NCI-H2227 treated with DMSO at 0.1 percent for 48 hours (cell line): Measurements from ENCODE around the gene C1RL.
"Not testable (repeated sequence)": the region's sequence is repeated elsewhere in the genome, so short reads cannot be mapped to it uniquely, and the experiment has no call there.

Experiments
- DNase-seq: peaks from one replicate; lab custom pipeline; 2025; lab: John Stamatoyannopoulos, UW

The C1RL gene

DNA sequence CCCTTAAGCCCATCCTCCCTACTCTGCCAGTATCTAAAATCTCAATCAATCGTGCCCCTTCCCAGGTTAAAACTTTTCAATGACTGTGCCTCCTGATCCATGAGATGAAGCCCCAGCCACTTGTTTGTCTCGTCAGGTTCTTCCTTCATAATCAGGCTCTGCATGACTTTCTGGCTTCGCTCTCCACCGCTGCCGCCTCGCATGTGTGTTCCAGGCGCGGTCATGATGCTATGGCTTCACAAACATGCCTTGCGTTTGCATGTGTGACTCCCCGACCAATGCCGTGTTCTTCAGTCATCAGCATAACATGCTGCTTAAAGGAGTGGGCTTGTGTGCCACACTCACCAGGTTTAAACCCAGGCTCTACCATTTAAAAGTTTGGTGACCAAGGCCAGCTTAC lies 5.0 kb upstream of the C1RL start:
- DNase-seq, result no peak

DNA sequence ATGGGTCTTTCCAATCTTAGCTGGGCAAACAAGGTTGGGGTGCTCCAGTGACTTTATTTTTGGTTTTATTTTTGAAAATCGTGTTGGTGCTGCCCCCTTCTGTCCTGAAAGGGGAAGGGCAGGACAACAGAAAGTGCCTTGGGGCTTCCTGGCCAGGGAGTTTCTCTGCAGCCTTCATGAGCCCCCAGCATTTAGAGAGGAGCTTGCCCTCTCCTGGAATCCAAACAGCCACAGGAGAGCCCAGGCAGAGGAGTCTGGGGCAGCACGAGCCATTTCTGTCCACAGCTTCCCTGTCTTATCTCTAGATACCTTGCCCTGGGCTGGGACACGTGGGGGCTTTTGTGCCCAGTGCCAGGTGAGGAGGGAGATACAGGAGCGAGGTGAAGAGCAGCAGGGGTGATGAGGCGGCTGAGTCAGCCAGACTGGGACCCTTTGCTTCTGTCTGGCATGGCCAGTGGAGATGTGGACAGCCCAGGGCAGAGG lies 4.4 kb upstream of the C1RL start:
- no peak for DNase-seq

DNA sequence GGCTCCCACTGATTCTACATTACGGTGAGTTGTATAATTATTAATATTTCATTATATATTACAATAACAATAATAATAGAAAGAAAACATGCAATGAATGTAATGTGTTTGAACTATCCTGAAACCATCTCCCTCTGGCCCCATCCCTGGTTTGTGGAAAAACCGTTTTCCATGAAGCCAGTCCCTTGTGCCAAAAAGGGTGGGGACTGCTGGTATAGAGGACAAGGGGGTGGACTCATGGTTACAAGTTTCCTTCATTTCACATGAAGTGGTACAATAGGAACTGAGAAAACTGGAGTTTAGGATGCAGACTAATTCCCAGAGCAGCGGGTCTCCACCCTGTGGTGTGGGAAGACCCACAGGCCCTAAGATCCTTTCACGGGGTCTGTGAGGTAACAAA lies 3.0 kb upstream of the C1RL start:
- DNase-seq, result no peak

DNA sequence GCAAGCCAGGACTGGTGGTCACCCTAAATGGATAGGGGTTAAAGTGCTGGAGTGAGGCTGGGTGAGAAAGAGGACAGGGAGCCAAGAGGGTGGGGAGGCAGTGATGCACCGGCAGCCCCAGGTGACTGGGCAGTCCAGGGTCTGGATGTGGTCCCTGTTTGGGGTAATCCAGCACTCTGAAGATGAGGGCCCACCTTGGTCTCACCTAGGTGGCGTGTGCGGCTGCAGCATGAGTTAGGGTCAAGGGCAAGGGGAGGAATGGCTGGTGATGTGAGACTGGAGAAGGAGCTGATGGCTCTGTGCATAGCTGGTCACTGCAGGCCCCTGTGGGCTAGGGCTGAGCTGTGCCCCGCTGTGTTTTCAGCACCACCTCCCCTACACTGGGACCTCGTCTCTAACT lies 1.6 kb upstream of the C1RL start:
- DNase-seq, result no peak

DNA sequence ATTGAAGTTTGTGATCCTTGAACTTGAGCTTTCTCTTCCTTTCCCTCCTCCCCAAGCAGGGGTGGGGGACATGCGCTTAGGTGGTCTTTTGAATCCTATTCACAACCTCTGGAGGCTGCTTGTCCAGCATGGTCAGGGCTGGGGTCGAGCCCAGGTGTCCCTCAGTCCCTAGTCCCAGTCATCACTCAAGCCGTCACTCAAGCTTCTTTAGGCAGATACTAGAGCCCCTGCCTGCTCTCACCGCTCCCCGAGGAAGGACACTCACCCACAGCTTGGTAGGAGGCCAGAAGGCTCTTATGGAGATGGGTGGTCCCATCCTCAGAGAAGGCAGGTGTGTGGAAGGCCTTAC lies 532 bp upstream of the C1RL start:
- no peak for DNase-seq

DNA sequence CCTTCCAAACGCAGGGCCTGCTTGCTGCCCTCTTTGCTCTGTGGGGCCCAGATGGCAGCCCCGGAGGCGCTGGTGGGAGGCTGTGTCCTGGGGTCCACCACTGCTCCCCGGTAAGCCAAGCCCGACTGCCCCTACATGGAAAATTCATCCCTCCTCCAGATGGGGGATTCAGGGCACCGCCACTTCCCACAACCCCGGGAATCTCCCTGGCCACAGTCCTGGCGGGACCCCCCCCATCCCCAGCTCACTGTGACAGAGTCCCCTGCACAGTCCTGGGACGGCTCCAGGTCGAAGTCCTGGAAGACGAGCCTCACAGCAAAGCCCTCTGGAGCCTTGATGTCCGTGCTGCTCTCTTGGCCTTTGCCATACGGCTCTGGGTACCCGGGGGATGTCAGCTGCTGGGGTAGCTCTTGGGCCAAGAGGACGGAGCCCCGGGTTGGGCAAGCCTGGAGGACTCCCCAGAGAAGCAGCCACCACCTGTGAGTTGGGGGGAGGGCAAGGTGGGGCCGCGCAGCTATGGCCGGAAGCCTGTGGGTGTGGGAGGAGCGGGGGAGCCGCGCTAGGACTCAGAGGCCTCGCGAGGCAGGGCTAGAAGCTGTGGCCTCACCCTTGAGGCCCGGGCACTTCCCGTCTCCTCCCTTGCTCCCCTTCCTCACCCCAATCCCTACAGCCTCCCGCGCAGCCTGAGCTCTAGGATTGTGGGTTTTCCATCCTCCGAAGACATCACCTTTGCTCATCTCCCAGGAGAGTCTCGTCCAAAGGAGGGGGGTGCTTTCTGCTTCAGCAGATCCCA lies 815 bp downstream of the C1RL start:
- DNase-seq, result no peak

DNA sequence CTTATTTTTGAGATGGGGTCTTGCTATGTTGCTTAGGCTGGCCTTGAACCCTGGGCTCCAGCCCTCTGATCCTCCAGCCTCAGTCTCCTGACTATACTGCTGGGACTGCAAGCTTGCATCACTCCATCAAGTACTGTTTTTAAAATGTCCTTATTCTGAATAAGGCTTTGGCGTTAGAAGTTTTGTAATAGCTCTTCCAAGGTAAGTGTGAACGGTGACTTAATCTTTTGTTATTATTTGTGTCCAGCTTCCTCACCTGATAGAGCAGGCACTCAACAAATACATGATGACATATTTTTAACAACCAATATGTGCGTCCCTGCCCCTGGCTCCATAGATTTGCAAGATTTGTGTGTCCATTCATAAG lies 1.4 kb downstream of the C1RL start:
- DNase-seq, result no peak

DNA sequence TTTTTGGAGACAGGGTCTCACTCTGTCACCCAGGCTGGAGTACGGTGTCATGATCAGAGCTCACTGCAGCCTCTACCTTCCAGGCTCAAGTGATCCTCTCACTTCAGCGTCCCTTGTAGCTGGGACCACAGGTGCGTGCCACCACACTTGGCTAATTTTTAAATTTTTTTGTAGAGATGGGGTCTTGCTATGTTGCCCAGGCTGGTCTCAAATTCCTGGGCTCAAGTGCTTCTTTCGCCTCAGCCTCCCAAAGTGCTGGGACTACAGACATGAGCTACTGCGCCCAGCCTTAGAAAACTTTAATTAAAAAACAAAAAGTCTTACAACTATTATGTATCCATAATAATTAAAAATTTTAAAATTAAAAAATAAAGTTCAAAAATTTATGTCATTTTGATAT lies 1.8 kb downstream of the C1RL start:
- not testable (repeated sequence) for DNase-seq

DNA sequence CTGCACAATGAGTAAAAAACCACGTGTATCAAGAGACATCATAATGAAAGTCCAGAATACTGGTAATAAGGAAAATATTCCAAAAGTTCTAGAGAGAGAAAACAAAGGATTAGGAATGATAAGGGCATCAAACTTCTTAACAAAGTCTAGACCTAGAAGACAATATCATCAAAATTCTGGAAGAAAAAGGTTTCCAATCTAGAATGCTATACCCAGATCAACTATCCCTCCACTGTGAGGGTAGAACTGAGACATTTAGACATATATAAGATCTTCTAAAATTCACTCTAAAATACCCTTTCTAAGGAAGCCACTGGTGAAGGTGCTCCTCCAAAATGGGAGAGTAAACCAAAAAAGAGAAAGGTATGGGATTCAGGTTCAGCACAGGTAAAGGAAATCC lies 2.9 kb downstream of the C1RL start:
- DNase-seq, result no peak

DNA sequence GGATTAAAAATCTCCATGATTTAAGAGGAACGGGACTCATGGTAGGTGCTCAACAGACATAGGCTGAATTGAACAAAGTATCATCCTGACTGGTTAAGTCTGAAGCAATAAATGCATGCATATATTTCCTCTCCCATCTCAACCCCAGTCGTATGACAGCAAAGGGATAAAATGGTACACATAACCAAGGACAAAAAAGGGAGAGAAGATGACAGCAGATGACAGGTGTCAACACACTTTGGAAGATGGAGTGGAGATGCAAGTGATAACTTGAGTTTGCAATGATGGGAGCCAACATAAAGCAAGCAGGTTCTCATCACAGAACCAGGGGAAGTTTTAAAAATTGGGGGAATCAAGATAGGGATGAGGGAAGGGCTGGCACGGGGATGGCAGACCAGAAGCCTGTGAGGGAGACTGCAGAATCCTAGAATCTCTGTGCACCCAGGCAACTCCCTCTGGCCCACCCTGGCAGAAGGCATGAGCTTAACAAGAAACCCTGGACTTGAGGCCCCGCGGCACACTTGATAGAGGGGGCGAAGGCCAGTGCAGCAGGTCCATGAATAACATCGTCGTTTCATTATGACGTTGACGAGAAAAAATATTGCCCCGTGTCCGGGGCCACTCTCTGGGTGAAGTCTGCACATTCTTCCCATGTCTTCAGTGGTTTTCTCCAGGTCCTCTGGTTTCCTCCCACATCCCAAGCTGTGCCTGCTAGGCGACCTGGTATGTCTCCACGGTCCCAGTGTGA lies 5.0 kb downstream of the C1RL start:
- DNase-seq, result no peak

DNA sequence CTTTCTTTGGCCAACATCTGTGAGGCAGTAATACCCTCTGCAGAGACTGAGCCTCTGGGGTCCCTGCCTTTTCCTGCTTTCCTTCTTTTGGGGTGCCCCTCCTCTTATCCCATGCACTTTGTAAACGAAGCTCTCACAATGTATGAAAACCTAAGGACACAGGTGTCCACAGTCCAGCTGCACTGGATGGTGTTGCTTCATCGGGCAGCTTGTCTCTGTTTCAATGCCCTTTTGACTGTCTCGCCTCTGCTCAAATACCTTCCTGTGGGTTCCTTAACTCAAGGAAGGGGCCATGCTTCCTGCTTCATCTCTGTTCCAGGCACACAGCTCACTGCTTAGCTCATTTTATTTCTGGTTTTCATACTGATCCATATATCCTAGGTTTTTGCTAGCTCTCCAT lies 6.4 kb downstream of the C1RL start:
- DNase-seq, result no peak

DNA sequence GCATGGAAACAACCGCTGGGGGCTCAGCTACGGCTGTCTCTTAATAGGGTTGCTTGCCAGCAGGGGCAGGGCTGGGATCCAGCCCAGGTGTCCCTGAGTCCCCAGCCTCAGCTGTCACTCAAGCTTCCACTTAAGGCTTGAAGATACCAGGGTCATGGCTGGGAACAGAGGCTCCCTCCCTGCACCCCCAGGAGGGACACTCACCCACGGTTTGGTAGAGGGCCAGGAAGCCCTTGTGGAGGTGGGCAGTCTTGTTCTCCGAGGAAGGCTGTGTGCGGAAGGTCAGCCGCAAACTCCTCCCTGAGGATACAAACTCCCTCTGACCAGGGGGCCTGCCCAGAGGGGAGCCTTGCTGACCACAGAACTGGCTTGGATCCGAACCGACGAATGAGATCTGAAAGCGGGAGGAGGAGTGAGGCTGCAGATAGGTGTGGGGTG lies 7.3 kb downstream of the C1RL start:
- no peak for DNase-seq

DNA sequence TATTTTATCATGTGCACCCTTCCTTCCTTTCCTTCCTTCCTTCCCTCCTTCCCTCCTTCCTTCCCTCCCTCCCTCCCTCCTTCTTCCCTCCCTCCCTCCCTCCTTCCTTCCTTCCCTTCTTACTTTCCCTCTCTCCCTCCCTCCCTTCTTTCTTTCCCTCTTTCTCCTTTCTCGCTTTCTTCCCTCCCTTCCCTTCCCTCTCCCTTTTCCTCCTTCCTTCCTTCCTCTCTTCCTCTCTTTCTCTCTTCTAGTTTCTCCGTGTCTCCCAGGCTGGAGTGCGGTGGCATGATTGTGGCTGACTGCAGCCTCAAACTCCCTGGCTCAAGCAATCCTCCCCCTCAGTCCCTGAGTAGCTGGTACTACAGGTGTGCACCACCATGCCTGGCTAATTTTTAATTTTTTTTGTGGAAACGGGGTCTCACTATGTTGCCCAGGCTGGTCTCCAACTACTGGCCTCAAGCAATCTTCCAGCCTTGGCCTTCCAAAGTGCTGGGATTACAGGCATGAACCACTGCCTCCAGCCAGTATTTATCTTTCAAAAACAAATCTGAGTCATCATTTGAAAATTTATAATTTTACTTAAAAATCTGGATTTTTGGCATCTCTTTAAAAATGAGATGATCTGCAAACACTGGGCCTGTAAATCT lies 7.8 kb downstream of the C1RL start:
- no peak for DNase-seq

DNA sequence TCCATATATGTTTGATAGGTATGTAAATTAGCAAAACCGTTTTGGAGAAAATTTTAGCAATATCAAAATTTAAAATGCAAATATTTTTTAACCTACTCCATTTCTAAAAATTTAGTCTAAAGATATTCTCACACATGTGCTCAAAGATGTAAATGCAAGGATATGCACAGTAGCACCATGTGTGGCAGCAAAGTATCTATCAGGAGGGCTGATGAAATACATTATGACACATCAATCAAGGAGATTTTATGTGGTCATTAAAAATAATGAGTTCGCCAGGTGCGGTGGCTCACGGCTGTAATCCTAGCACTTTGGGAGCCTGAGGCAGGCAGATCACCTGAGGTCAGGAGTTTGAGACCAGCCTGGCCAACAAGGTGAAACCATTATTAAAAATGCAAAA lies 8.8 kb downstream of the C1RL start:
- DNase-seq, result no peak

DNA sequence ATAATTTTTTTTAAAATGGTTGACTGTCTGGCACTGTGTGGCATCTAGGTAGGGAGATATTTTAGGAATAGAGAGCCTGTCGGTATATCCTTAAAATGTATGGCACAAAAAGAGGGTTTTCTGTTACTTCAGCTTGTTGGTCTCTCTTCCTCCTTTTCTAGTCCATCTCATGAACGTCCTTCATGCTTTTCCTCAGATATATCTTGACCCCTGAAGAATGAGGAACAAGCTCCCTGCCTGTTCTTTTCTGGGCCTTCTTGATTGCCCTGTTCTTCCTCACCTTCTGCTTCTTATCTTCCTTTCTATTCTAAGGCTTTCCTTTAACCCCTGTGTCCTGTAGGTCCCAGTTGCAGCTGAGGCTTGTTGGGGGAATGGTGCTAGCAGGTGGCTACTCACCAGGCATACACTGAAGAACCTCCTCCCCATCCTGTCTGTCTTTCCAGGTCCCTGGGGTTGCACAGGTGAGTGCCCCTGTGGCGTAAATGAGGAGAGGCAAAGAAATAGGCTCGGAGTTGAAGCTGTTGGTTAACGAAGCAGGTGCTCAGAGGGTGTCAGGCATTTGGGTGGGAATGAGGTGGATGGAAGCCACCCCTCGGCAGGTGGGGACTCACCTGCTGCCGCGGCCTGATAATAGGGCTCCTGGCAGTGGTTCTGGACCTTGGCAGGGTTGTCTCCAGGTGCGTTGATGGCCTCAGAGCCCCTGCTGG lies 9.6 kb downstream of the C1RL start:
- DNase-seq, result no peak

DNA sequence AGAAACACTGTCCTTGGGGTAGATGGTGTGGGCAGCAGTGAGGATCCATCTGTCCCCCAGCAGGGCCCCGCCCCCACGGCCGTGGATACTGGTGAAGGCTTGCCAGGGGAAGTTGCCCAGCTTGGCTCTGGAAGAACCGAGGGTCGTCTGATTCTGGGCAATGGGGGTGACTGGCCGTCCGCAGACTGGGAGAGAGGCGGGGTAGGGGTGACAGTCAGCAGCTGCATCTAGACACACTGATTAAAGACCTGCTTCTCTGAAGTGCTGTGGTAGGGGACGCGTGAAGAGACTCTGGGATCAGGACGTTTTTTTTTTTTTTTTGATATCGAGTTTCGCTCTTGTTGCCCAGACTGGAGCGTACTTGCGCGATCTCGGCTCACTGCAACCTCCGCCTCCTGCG lies 12.0 kb downstream of the C1RL start:
- DNase-seq, result no peak

DNA sequence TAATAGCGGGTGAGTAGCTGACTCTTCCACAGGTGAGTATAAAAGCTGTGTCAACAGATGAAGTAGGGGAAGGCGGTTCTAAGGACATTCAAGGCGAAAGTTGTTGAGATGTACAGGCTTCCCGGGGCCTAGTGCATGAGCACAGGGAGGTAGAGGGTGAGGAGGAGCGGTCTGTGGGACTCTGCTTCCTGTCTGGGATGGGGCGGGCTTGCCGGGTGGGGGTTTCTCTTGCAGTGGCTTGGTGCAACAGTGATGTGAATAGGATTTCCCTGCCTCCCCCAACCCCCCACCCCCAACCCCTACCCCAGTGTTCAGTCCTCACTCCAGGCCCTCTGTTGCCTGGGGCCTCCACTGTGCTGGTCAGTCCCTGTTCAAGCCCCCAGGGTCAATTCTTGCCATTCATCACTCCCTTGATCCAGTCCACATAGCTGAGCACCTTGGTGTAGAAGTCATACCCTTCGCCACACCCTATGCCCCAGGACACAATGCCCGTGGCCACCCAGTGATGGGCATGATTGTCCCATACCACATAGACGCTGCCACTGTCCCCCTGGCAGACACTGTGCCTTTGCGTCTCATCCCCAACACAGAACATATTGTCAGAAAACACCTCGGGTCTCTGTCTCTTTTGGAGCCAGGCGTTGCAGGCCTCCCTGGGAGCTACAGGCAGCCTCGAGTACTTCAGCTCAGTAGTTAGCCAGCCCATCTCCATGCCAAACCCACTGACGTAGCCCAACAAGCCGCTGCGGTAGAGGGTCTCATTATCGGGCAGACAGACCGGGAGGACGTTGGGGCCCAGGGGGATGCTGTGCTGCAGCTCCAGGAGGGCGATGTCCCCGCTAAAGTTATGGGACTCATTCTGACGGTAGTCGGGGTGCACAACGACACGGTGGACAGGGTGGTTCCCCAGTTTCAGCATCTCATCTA lies 12.7 kb downstream of the C1RL start:
- no peak for DNase-seq

DNA sequence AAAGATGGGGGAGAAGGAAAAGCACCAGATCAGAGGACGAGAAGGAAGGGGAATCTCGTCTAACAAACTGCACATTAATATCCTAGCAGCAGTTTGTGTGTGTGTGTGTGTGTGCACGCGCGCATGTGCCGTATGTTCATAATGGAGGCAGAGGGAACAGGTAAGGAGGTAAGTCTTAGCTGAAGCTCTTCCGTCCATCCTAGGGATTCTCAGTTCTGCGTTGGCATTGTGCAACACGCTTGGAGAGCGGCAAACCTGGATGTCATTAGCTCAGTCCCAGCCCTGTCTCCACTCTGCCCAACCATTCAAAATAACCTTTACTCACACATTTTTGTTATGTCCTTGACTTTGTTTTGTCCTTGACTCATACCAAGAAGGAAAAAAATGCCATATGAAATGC lies 15.1 kb downstream of the C1RL start:
- DNase-seq, result no peak

DNA sequence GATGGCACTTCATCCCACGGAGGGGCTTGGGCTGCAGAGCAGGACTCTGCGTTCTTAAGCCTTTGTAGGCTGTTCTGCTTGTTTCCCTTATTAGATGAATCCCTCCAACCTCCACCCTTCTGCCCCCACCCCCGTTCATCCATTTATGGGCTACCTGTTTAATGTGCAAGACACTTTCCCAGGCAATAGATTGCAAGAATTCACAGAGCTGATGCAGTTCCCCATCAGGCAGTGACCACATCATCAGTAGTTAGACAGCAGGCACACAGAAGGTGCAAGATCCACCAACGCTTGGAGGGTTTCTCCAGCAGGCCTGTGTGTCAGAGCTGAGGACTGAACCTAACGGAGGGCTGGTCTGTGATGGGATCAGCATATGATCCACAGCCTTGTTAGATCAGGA lies 15.5 kb downstream of the C1RL start:
- DNase-seq, result no peak

DNA sequence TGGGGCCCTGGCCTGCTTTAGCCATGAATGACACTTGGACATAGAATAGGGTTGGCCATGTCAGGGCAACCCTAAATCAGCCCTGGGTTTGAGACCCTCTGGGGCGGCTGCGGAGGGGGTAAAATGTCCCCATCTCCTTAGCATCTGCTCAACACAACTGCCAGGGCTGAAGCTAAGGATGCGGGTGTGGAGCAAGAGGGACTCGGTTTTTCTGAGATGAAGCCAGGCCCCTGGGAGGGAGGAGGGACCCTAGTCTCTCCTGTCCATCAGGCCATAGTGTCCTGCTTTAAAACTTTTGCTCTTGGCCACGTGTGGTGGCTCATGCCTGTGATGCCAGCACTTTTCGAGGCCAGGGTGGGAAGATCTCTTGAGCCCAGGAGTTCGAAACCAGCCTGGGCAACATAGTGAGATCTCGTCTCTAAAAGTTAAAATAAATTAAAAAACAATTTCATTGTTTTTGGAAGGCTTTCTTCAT lies 16.0 kb downstream of the C1RL start:
- no peak for DNase-seq

DNA sequence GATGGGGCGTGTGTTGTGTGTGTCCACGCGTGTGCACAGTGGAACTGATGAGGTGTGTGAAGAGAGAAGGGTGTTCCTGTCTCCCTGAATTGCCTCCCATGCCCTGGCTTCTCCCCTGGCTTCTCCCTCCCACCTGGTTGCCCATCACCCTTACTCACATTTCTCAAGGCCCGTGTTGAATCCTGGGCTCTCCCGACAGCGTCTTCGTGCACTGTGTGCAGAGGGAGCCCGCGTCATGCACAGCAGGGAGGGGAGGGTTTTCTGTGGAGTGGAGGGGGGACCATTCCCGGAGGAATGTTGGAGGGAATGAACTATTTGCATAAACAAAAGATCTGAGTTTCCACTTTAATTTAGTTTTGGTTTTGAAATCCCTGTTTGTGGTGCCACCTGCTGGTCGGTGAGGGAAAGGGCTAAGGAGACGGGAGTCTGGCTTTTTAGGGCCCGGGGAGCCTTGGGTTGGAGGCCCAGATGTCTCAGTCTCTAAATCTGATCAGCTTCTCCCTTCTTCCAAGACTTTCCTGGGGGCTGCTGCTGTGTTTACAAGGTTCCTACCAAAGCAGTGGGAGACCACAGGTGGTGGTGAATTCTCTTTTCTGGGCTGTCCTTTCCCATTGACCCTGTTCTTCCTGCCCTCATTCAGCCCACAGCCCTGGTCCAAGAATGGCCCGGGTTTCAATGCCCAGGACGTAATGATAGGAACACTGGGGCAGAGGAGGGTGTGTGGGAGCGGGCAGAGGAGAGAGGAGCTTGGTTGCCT lies 16.6 kb downstream of the C1RL start, which contains the start of gene C1R:
C1R (minus strand) TSS at position 217 of the 757 bp plus-strand sequence; CDS start at position 160, 57 bp downstream.
- peak; percentile 12 for DNase-seq
